Activated T-helper 1 cell treated with anti-CD3 and anti-CD28 coated beads, Interleukin-12 subunit alpha, Interleukin-12 subunit beta, Interleukin-2, Interleukin-4 antibody, amounts not matched to agents 30 ng/mL and 10 ng/mL and 1 ng/mL, durations not matched to agents 14 hours and 24 hours and 36 hours (primary cell): ENCODE measurements around the gene RPL3. TPM values are rescaled to one million over a fixed set of nuclear protein-coding genes. Genes with fewer than 3 reads are reported as not detected.

Source experiments
- DNase-seq: peaks from one replicate; pipeline ENCODE4 v3.0.0; 2021; ENCODE audit warnings: low spot score
- H3K27ac Mint-ChIP-seq: one replicate; pipeline ENCODE4 v1.8.0; 2021; ENCODE audit warnings: mild to moderate bottlenecking, mixed read lengths
- H3K27me3 Mint-ChIP-seq: one replicate; pipeline ENCODE4 v1.8.0; 2022; ENCODE audit warnings: mild to moderate bottlenecking, moderate library complexity, mixed read lengths; ENCODE audit not compliant: insufficient read depth
- H3K36me3 Mint-ChIP-seq: one replicate; pipeline ENCODE4 v1.8.0; 2021; ENCODE audit warnings: low read depth, mixed read lengths
- H3K4me1 Mint-ChIP-seq: one replicate; pipeline ENCODE4 v1.8.0; 2021; ENCODE audit warnings: low read depth, mixed read lengths
- H3K4me3 Mint-ChIP-seq: one replicate; pipeline ENCODE4 v1.8.0; 2021; ENCODE audit warnings: mild to moderate bottlenecking, moderate library complexity, mixed read lengths
- H3K9me3 Mint-ChIP-seq: one replicate; pipeline ENCODE4 v1.8.0; 2021; ENCODE audit warnings: mixed read lengths
- intact Hi-C: fragments of 100-400 bp; cut with micrococcal nuclease; formaldehyde crosslinking; loops from one replicate; pipeline ENCODE4 v1.15.1; 2024
- total RNA-seq: library from RNA; stranded (reverse); gene quantifications from 2 replicates; pipeline ENCODE4 v1.2.3, GENCODE V29; 2022

RPL3 gene
- total RNA-seq, 1 donor from 2014 or later, result 1,941 TPM

GRCh38 chr22:39309881-39310714 lies 9.3 kb downstream of the RPL3 start:
- H3K4me1 Mint-ChIP-seq, result peaks cover 17% of the 10 kb centered on the region
- no peaks in the 10 kb centered on the region for H3K27me3 Mint-ChIP-seq
- no peak overlapping the region for H3K27ac Mint-ChIP-seq
- DNase-seq, result no peak
- peaks cover 34% of the 10 kb centered on the region for H3K36me3 Mint-ChIP-seq
- no peaks in the 10 kb centered on the region for H3K9me3 Mint-ChIP-seq
- intact Hi-C loops, result loop anchor here (5.0 kb wide), 1 partner anchor 303 kb away; no protein-coding TSS in a partner anchor
- no peak overlapping the region for H3K4me3 Mint-ChIP-seq

DNA sequence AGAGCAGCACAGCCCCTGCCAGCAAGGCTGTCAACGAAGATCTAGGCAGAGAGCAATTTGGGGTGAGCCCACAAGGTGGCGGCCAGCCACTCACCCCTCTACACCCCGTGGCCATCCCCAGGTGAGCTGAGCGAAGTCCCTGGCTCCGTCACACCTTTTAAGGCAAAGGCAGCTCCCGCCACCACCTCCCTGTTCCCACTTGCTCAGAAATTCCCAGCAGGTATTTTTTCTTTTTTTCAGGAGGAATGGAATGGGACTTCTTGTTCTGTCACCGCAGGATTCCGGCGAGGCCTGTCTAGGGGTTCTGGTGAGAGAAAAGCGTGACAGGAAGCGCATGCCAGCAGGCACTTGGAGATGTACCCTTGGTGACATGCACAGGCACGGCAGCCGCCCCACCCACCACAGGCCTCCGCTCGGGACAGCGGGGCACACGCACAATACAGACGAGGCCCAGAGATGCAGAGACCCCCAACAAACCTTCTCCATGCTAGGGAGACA lies 10.0 kb downstream of the RPL3 start:
- Mint-ChIP-seq H3K4me3 (no peak overlapping the region), H3K9me3 (no peaks in the 10 kb centered on the region), H3K36me3 (peaks cover 28% of the 10 kb centered on the region), H3K27ac (no peak overlapping the region), H3K4me1 (peaks cover 17% of the 10 kb centered on the region), H3K27me3 (no peaks in the 10 kb centered on the region)
- intact Hi-C loops, result loop anchor here (5.0 kb wide), 1 partner anchor 302 kb away; no protein-coding TSS in a partner anchor
- no peak for DNase-seq

- intact Hi-C loops, result loop anchor here (5.0 kb wide), 1 partner anchor 301 kb away; no protein-coding TSS in a partner anchor
- H3K27ac Mint-ChIP-seq, result no peak overlapping the region
Measured at GRCh38 chr22:39308614-39309363, 10.6 kb downstream of the RPL3 start.

GRCh38 chr22:39306456-39307361 lies 12.7 kb downstream of the RPL3 start:
- intact Hi-C loops, result loop anchor here (1.0 to 5.0 kb wide), 2 partner anchors 135 to 299 kb away; no protein-coding TSS in a partner anchor
- peaks cover 12% of the 10 kb centered on the region for H3K4me1 Mint-ChIP-seq

More at GRCh38 chr22:39308614-39309363, 10.6 kb downstream of the RPL3 start:
- H3K9me3 Mint-ChIP-seq, result no peaks in the 10 kb centered on the region
- no peak for DNase-seq
- peaks cover 23% of the 10 kb centered on the region for H3K36me3 Mint-ChIP-seq
- no peaks in the 10 kb centered on the region for H3K27me3 Mint-ChIP-seq
- H3K4me3 Mint-ChIP-seq, result no peak overlapping the region
- H3K4me1 Mint-ChIP-seq, result peaks cover 17% of the 10 kb centered on the region

GRCh38 chr22:39303892-39304671 lies 15.3 kb downstream of the RPL3 start:
- intact Hi-C loops, result no loop called here
- Mint-ChIP-seq H3K27ac (no peak overlapping the region), H3K4me1 (peaks cover 20% of the 10 kb centered on the region), H3K27me3 (peaks cover 16% of the 10 kb centered on the region), H3K36me3 (peaks cover 2% of the 10 kb centered on the region), H3K4me3 (no peak overlapping the region), H3K9me3 (no peaks in the 10 kb centered on the region)
- no peak for DNase-seq

More at GRCh38 chr22:39306456-39307361, 12.7 kb downstream of the RPL3 start:
- H3K9me3 Mint-ChIP-seq, result no peaks in the 10 kb centered on the region
- peak; percentile 31 for DNase-seq
- no peak overlapping the region for H3K4me3 Mint-ChIP-seq
- peaks cover 7% of the 10 kb centered on the region for H3K36me3 Mint-ChIP-seq
- H3K27ac Mint-ChIP-seq, result no peak overlapping the region
- H3K27me3 Mint-ChIP-seq, result no peaks in the 10 kb centered on the region

DNA sequence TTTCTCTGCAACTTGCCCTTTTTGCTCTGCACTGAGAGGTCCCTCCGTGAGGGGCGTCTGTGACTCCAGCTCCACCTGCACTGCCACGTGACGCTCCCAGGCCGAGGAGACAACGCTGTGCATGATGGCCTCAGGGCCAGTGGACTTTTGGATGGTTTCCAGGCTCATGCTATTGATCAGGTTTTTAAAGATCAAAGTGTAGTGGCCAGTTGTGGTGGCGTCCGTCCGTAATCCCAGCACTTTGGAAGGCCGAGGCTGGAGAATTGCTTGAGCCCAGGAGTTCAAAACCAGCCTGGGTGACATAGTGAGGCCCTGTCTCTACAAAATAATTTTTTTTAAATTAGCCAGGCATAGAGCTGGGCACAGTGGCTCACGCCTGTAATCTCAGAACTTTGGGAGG lies 16.1 kb downstream of the RPL3 start:
- Mint-ChIP-seq H3K36me3 (peaks cover 2% of the 10 kb centered on the region), H3K4me3 (no peak overlapping the region), H3K27me3 (peaks cover 16% of the 10 kb centered on the region), H3K4me1 (peaks cover 15% of the 10 kb centered on the region), H3K9me3 (no peaks in the 10 kb centered on the region), H3K27ac (no peak overlapping the region)
- intact Hi-C loops, result no loop called here
- no peak for DNase-seq

- H3K27me3 Mint-ChIP-seq, result peaks cover 22% of the 10 kb centered on the region
- no peak for DNase-seq
- no peak overlapping the region for H3K4me3 Mint-ChIP-seq
- peaks cover 15% of the 10 kb centered on the region for H3K4me1 Mint-ChIP-seq
- intact Hi-C loops, result no loop called here
- H3K36me3 Mint-ChIP-seq, result peaks cover 2% of the 10 kb centered on the region
- no peaks in the 10 kb centered on the region for H3K9me3 Mint-ChIP-seq
- no peak overlapping the region for H3K27ac Mint-ChIP-seq
Measured at GRCh38 chr22:39302431-39302960, 16.9 kb downstream of the RPL3 start.

DNA sequence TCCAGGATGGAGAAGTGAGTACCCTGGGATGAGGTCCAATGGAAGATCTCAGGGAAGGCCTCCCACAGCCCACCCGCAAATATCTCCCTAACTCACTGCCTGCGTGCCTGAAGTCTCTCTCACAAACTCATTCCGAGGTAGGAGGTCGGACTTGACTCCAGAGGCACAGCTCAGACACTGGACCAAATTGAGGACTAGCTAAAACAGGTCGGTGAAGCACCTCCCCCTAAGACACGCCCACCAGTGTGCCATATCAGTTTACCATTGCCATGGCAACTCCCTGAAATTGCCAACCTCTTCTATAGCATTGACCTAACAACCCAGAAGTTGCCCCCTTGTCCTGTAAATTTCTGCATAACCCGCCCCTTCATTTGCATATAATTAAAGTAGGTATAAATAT lies 17.5 kb downstream of the RPL3 start:
- H3K4me1 Mint-ChIP-seq, result peaks cover 15% of the 10 kb centered on the region
- intact Hi-C loops, result no loop called here

GRCh38 chr22:39301108-39301507 lies 18.3 kb downstream of the RPL3 start:
- Mint-ChIP-seq H3K27me3 (peaks cover 22% of the 10 kb centered on the region), H3K36me3 (no peaks in the 10 kb centered on the region), H3K27ac (no peak overlapping the region), H3K4me1 (peaks cover 15% of the 10 kb centered on the region), H3K9me3 (no peaks in the 10 kb centered on the region), H3K4me3 (no peak overlapping the region)
- DNase-seq, result no peak
- intact Hi-C loops, result no loop called here

More for the DNA sequence above, 17.5 kb downstream of the RPL3 start:
- Mint-ChIP-seq H3K36me3 (peaks cover 2% of the 10 kb centered on the region), H3K27ac (no peak overlapping the region), H3K27me3 (peaks cover 22% of the 10 kb centered on the region), H3K9me3 (no peaks in the 10 kb centered on the region), H3K4me3 (no peak overlapping the region)
- DNase-seq, result no peak

DNA sequence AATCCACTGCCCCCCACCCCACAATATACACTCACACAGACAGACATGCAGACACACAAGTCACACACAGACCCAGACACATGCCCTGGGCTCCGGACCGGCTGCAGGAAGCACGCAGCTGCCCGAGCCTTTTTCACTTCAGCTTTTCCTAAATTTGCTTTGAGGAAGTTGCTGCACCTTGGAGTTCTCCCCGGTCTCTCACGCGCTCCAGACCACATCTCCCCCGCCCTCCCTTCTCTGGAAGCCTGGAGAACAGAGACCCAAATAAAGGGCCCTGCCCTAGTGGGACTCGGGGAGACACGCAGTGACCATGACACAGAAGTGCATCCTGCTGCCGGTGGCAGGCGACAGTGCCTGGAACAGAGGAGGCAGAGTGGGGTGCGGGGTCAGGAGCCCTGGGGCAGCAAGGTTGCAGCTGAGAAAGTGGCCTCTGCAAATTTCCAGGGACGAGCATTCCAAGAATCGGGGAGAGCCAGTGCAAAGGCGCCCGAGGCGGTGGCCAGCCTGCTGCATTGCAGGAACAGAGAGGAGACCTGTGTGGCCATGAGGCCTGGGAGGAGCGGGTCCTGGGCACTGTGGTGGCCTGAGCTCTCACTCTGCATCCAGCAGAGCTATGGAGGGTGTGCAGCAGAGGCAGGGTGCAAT lies 19.1 kb downstream of the RPL3 start:
- DNase-seq, result no peak
- peaks cover 15% of the 10 kb centered on the region for H3K4me1 Mint-ChIP-seq
- intact Hi-C loops, result no loop called here
- no peaks in the 10 kb centered on the region for H3K9me3 Mint-ChIP-seq
- no peak overlapping the region for H3K27ac Mint-ChIP-seq
- peaks cover 22% of the 10 kb centered on the region for H3K27me3 Mint-ChIP-seq
- no peak overlapping the region for H3K4me3 Mint-ChIP-seq
- H3K36me3 Mint-ChIP-seq, result no peaks in the 10 kb centered on the region

DNA sequence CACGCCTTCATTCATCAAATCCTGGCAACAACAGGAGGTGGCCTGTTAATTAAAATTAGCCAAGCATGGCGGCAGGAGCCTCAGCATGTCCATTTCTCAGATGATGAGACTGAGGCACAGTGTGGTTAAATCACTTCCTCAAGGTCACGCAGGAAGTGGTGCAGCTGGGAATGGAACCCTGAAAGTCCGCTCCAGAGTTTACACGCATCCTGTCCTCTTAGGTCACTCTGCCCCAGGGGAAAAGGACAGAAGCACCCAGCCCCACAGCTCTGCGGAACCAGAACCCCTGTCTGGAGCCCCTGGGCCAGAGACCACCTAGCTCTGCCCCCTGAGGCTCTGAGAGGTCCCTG lies 19.6 kb downstream of the RPL3 start:
- Mint-ChIP-seq H3K36me3 (no peaks in the 10 kb centered on the region), H3K27ac (no peak overlapping the region), H3K4me1 (peaks cover 15% of the 10 kb centered on the region), H3K27me3 (peaks cover 22% of the 10 kb centered on the region), H3K4me3 (no peak overlapping the region), H3K9me3 (no peaks in the 10 kb centered on the region)
- no peak for DNase-seq
- intact Hi-C loops, result no loop called here
